Measurements from ENCODE around the gene ZBTB9. TPM values are rescaled to one million over a fixed set of nuclear protein-coding genes. Genes with fewer than 3 reads are reported as not detected.
"Not testable (repeated sequence)": the region's sequence is repeated elsewhere in the genome, so short reads cannot be mapped to it uniquely, and the experiment has no call there.

The ZBTB9 gene
- polyA plus RNA-seq, 2 of the 4 experiments (the other 2 are of a cell fraction): 6.9 to 9.9 TPM

- FAIRE-seq; DNase-seq (ENCODE audit: low read depth in 1 of 2, low spot score in 1 of 2); H3K4me2 ChIP-seq; CTCF ChIA-PET; ATAC-seq; H3K27ac ChIP-seq; H3K9me3 ChIP-seq; H3K4me3 ChIP-seq; POLR2A ChIA-PET; H3K4me1 ChIP-seq: not testable (repeated sequence)
- WGBS (ENCODE audit: missing lambda C conversion rate): no CpG with 5 or more reads among the region's 25 CpGs
These were observed 31.3 kb downstream of the ZBTB9 start for GRCh38 chr6:33485680-33486079.

- ATAC-seq: no peak
- Histone ChIP-seq H3K9me3 (no peaks in the 10 kb centered on the region), H3K4me3 (no peak overlapping the region), H3K27ac (no peak overlapping the region), H3K4me1 (no peaks in the 10 kb centered on the region), H3K4me2 (no peak overlapping the region)
- ChIA-PET POLR2A (no interaction called here), CTCF (no interaction called here)
- WGBS (ENCODE audit: missing lambda C conversion rate): 69% methylated on average over 7 of the region's 7 CpGs
- FAIRE-seq: no peak
- DNase-seq (ENCODE audit: low read depth in 1 of 2, low spot score in 1 of 2): no peak
- TF ChIP-seq SMC3 (IDR thresholded peaks at IDR 0.05) (no peak), HMGXB4 (CRISPR knock-in tag; IDR thresholded peaks at IDR 0.05; ENCODE audit: borderline replicate concordance) (no peak), JUN (IDR thresholded peaks at IDR 0.05) (no peak), ATOH8 (CRISPR knock-in tag; IDR thresholded peaks at IDR 0.05; ENCODE audit: low read depth) (no peak), POLR2A (IDR thresholded peaks at IDR 0.05; ENCODE audit: low read length) (no peak), BHLHE40 (IDR thresholded peaks at IDR 0.05; ENCODE audit: low read depth, low read length) (no peak), ESRRA (IDR thresholded peaks at IDR 0.05; ENCODE audit: borderline replicate concordance, low read length) (no peak)
These were observed 34.0 kb downstream of the ZBTB9 start for GRCh38 chr6:33488339-33488738.

GRCh38 chr6:33490198-33490597 lies 35.8 kb downstream of the ZBTB9 start:
- DNase-seq (ENCODE audit: low read depth in 1 of 2, low spot score in 1 of 2) (peak in 1 of 2 experiments; percentile 22), FAIRE-seq (no peak), ATAC-seq (peak; percentile 54 to 73; a peak in 5 of 6 replicates)
- POLR2A ChIA-PET: no interaction called here
- 62% methylated on average over 3 of the region's 3 CpGs for WGBS (ENCODE audit: missing lambda C conversion rate)
- no peak for TF ChIP-seq GATA3 (IDR thresholded peaks at IDR 0.05; ENCODE audit: borderline replicate concordance)
- TF ChIP-seq HOXB13 (CRISPR knock-in tag; IDR thresholded peaks at IDR 0.05; ENCODE audit: low read depth): no peak
- Histone ChIP-seq H3K4me3 (no peak overlapping the region), H3K27ac (no peak overlapping the region), H3K4me2 (no peak overlapping the region), H3K9me3 (no peaks in the 10 kb centered on the region), H3K4me1 (no peaks in the 10 kb centered on the region)
- CTCF ChIA-PET: interaction anchor here (0.7 to 0.9 kb wide), 3 partner anchors 68 to 298 kb away, joined by 3 read pairs; partner anchors contain the start of gene LEMD2

- Histone ChIP-seq H3K27ac (no peak overlapping the region), H3K4me1 (no peaks in the 10 kb centered on the region), H3K4me2 (no peak overlapping the region), H3K9me3 (no peaks in the 10 kb centered on the region), H3K4me3 (no peak overlapping the region)
- no peak for DNase-seq (ENCODE audit: low read depth in 1 of 2, low spot score in 1 of 2)
- no peak for ATAC-seq
- TF ChIP-seq HOXB13 (CRISPR knock-in tag; IDR thresholded peaks at IDR 0.05; ENCODE audit: low read depth) (no peak), BHLHE40 (IDR thresholded peaks at IDR 0.05; ENCODE audit: low read depth, low read length) (no peak), E2F6 (IDR thresholded peaks at IDR 0.05; ENCODE audit: borderline replicate concordance, low read depth) (no peak), MAFK (IDR thresholded peaks at IDR 0.05; ENCODE audit: partially characterized antibody) (no peak), PBX3 (IDR thresholded peaks at IDR 0.05) (no peak), NPAS2 (CRISPR knock-in tag; IDR thresholded peaks at IDR 0.05; ENCODE audit: borderline replicate concordance) (no peak), HEYL (CRISPR knock-in tag; IDR thresholded peaks at IDR 0.05) (no peak), FOSL2 (IDR thresholded peaks at IDR 0.05) (no peak), FOSL2 (CRISPR knock-in tag; IDR thresholded peaks at IDR 0.05) (no peak), RFX5 (IDR thresholded peaks at IDR 0.05) (no peak), EHMT2 (IDR thresholded peaks at IDR 0.05; ENCODE audit: low read depth) (no peak), HOXB5 (CRISPR knock-in tag; IDR thresholded peaks at IDR 0.05) (no peak), ZC3H11A (IDR thresholded peaks at IDR 0.05) (no peak)
- 88% methylated on average over 6 of the region's 6 CpGs for WGBS (ENCODE audit: missing lambda C conversion rate)
- FAIRE-seq: no peak
- CTCF ChIA-PET: interaction anchor here (0.7 to 0.9 kb wide), 3 partner anchors 68 to 298 kb away, joined by 3 read pairs; partner anchors contain the start of gene LEMD2
- POLR2A ChIA-PET: no interaction called here
These were observed 36.2 kb downstream of the ZBTB9 start for GRCh38 chr6:33490621-33491020.

Data from A549 (cell line).